Ovary (tissue), 9 donors: ENCODE data around the gene LCOR. TPM values are rescaled to one million over a fixed set of nuclear protein-coding genes. Genes with fewer than 3 reads are reported as not detected.

ENCODE experiments used
- DNase-seq, 5 donors: peaks; one replicate each; pipeline ENCODE4 v3.0.0-alpha.2; 2019 to 2020
- H3K27ac ChIP-seq, 2 donors: fragments of 200-600 bp; one replicate each; pipeline versions ENCODE4 v1.5.1 to v1.8.0; 2019 to 2022
- H3K27me3 ChIP-seq: fragments of 200-600 bp; one replicate; pipeline ENCODE4 v1.8.0; 2022
- H3K36me3 ChIP-seq: fragments of 200-600 bp; sonication (generic); one replicate; pipeline ENCODE4 v1.5.1; 2019
- H3K4me1 ChIP-seq: one replicate; pipeline ENCODE4 v1.8.1; 2013; ENCODE audit warnings: mild to moderate bottlenecking, moderate library complexity; ENCODE audit not compliant: insufficient read depth
- H3K4me3 ChIP-seq: fragments of 200-600 bp; sonication (generic); one replicate; pipeline ENCODE4 v1.5.1; 2017
- H3K9me3 ChIP-seq, 2 donors: fragments of 200-600 bp in 1 of 2; sonication (generic) in 1 of 2; one replicate each; pipeline versions ENCODE4 v1.5.1 to v1.8.1; 2013 to 2019; ENCODE audit warnings: mild to moderate bottlenecking in 1 of 2, moderate library complexity in 1 of 2
- EP300 ChIP-seq: sonication (generic); formaldehyde crosslinking; IDR thresholded peaks from one replicate; pipeline ENCODE4 v1.6.1; 2017; ENCODE audit warnings: antibody characterized with exemption
- POLR2A ChIP-seq: fragments of 450-650 bp; IDR thresholded peaks from one replicate; pipeline ENCODE4 v1.6.1; 2017; ENCODE audit warnings: antibody characterized with exemption, mild to moderate bottlenecking, moderate library complexity
- WGBS, 3 donors: extraction: QIAGEN DNeasy Blood & Tissue Kit in 1 of 3; methylation state at CpG; one replicate each; pipeline versions ENCODE4 v1.1.5 to v1.1.7; 2013 to 2017; 5-methylcytosine and 5-hydroxymethylcytosine counted together
- intact Hi-C, 4 donors: fragments of 100-400 bp; cut with DNase I; formaldehyde crosslinking; loops; one replicate each; pipeline versions ENCODE4 v1.11.0 to v1.15.1; 2022 to 2023
- polyA plus RNA-seq, 2 donors: library from polyadenylated mRNA; stranded (reverse); fragments of 200-250 nt in 1 of 2; fragments of 350-450 nt in 1 of 2; fragmentation: Illumina TruSeq in 1 of 2; extraction: RNeasy Lipid Tissue Mini Kit (QIAGEN cat#74804) in 1 of 2; gene quantifications; one replicate each; pipeline ENCODE4 v1.2.3, GENCODE V29; 2013 to 2014
- total RNA-seq, 7 donors: library from RNA; depleted of rRNA in 2 of 7; stranded (reverse); fragments of >200 nt in 2 of 7; fragmentation: NEBNext Ultra II Directional in 3 of 7; extraction: Animal tissue kit (Norgen Biotek cat#: 25700) in 3 of 7; gene quantifications; one replicate each; pipeline versions ENCODE4 v1.1.0 to v1.2.4, GENCODE V29; 2016 to 2023
- TF ChIP-seq, protein P1 (sequence below), 3 donors: fragments of 450-650 bp in 2 of 3; fragments of 200-600 bp in 1 of 3; IDR thresholded peaks; one replicate each; pipeline versions ENCODE4 v1.5.1 to v1.8.0; 2016 to 2022; ENCODE audit warnings: antibody characterized with exemption in 3 of 3, mild to moderate bottlenecking in 1 of 3
- donor health status: DM: no; HTN: no; CAD: no; lungs with moderate emphysema.
- donor health status: DM: no; HTN: no; CAD: no.
- donor health status: Bipolar disorder and iron deficiency.
- donor health status: DM: yes; HTN: yes; CAD: no.
- donor health status: DM: no; HTN: no; CAD: no.
- donor health status: DM: yes; HTN: yes; CAD: no.

The LCOR gene
- total and polyA plus RNA-seq, 9 donors = 4.0 to 44.9 (median 29.8) TPM

DNA sequence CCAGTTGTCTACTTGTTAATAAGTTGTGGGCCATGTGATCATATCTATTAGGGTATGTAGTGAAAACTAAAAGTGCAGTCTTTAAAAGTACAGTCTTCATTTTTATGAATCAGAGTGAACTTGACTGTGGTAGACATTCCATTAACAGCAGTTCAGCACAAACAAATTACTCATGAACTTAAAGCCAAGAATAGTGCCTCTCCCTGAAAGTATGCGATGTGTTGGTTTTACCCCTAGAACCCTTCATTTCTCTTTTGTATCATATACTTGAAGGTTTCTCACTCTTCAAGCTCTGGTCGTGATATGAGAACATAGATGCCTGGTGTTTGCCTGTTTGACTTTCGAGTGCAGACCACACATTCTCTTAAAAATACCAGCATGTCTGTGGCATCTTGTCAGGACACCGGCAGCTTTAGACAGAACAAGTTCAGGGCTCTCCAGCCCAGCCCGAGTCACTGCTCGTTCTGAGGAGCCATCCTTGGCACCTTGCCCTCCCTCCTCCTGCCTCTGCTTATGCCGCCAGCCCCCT lies 159.3 kb downstream of the LCOR start:
- H3K27me3 ChIP-seq = no peaks in the 10 kb centered on the region
- no peak overlapping the region for H3K4me3 ChIP-seq
- 21 to 33% (median 25%) methylated on average over 7 of the region's 7 CpGs for WGBS, 3 donors
- intact Hi-C loops = no loop called here
- no peaks in the 10 kb centered on the region for H3K9me3 ChIP-seq
- TF ChIP-seq, protein P1, sequence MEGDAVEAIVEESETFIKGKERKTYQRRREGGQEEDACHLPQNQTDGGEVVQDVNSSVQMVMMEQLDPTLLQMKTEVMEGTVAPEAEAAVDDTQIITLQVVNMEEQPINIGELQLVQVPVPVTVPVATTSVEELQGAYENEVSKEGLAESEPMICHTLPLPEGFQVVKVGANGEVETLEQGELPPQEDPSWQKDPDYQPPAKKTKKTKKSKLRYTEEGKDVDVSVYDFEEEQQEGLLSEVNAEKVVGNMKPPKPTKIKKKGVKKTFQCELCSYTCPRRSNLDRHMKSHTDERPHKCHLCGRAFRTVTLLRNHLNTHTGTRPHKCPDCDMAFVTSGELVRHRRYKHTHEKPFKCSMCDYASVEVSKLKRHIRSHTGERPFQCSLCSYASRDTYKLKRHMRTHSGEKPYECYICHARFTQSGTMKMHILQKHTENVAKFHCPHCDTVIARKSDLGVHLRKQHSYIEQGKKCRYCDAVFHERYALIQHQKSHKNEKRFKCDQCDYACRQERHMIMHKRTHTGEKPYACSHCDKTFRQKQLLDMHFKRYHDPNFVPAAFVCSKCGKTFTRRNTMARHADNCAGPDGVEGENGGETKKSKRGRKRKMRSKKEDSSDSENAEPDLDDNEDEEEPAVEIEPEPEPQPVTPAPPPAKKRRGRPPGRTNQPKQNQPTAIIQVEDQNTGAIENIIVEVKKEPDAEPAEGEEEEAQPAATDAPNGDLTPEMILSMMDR (IDR thresholded peaks at IDR 0.05) = no peak
- no peak for TF ChIP-seq POLR2A
- peak in 1 of 5 donors; percentile 56 for DNase-seq
- H3K27ac ChIP-seq = no peak overlapping the region
- H3K36me3 ChIP-seq = no peaks in the 10 kb centered on the region
- H3K4me1 ChIP-seq = peaks cover 20% of the 10 kb centered on the region

DNA sequence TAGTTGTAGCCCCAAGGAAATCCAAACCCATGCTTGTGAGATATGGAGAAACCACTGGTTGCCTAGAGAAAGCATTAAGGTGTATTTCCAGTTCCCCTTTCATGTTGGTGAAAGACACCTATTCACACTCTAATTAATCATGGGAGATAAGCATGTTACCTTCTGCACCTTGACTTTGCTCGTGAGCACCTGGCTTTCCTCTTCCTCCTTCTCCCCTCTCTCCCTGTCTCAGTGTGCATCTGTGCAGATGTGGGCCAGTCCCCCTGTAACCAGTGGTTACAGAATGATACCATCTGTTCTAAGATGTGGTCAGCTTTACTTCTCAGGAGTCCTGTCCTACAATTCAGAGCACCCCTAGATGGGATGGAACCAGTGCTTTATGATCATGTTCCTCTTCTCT lies 160.6 kb downstream of the LCOR start:
- intact Hi-C loops = no loop called here
- TF ChIP-seq POLR2A (no peak), EP300 (no peak)
- TF ChIP-seq, protein P1 (IDR thresholded peaks at IDR 0.05) = no peak
- Histone ChIP-seq H3K9me3 (no peaks in the 10 kb centered on the region), H3K27ac (no peak overlapping the region), H3K27me3 (no peaks in the 10 kb centered on the region), H3K4me1 (peaks cover 22% of the 10 kb centered on the region), H3K36me3 (no peaks in the 10 kb centered on the region), H3K4me3 (no peak overlapping the region)
- DNase-seq = no peak
- 88 to 95% (median 91%) methylated on average over 1 of the region's 1 CpG for WGBS, 3 donors

DNA sequence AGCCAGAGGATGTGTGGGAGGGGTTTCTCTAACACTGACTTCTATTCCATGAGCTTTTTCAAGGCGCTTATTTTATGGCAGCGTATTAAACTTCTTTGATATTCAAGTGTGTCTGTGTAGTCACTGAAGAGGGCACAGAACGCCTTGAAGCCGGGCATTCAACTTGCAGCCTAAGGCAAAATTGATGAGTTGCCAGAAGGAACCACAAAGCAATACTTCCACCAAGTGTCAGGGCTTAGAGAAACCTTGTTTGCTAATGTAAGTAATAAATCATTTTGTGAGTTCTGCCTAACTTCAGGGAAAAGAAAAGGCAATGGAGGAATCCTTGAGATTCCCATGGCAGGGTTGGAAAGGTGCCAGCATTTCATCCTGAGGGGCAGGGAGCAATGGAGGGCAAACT lies 163.8 kb downstream of the LCOR start:
- Histone ChIP-seq H3K4me3 (no peak overlapping the region), H3K27me3 (no peaks in the 10 kb centered on the region), H3K36me3 (no peaks in the 10 kb centered on the region), H3K27ac (peak overlapping the region; percentile 22 to 32), H3K4me1 (peaks cover 14% of the 10 kb centered on the region), H3K9me3 (no peaks in the 10 kb centered on the region)
- TF ChIP-seq POLR2A (no peak), EP300 (no peak)
- TF ChIP-seq, protein P1 (IDR thresholded peaks at IDR 0.05) = no peak
- WGBS, 3 donors = 3 to 26% (median 18%) methylated on average over 4 of the region's 4 CpGs
- no peak for DNase-seq
- intact Hi-C loops = no loop called here

DNA sequence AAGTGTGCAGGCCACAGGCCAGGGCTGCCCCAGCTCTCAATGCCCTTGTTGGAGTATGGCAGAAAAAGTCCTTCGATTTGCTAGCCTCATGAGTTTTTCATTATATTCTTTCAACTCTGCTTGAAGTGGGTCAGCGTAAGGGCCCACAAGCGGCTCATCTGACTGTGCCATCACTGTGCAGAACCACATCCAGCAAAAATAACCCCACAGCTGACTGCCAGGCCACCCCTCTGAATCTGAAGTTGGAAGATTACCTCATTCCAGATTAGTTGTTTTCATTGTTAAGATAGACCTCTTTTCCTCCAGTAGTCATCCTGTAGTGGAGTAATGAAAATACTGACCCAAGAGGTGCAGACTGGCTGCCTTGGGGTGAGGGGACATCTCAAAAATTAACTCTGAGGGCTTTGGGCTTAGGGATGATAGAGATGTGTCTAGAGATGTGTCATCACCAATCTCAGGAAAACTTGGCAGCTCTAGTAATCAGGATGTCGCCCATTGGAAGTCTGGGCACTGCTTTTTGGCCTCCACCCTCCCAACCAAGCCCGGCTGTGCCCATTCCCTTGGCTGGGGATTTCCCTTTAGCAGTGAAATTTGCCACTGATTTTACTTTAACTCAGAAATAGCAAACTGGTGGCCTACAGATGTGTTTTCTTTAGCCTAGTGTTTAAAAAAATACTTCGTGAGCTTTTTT lies 164.3 kb downstream of the LCOR start:
- H3K4me3 ChIP-seq = no peak overlapping the region
- no peak for TF ChIP-seq POLR2A
- TF ChIP-seq, protein P1 (IDR thresholded peaks at IDR 0.05) = no peak
- no peak for TF ChIP-seq EP300
- H3K36me3 ChIP-seq = no peaks in the 10 kb centered on the region
- no peaks in the 10 kb centered on the region for H3K27me3 ChIP-seq
- H3K9me3 ChIP-seq = no peaks in the 10 kb centered on the region
- peak overlapping the region; percentile 22 to 32 for H3K27ac ChIP-seq
- H3K4me1 ChIP-seq = peaks cover 14% of the 10 kb centered on the region
- no peak for DNase-seq
- intact Hi-C loops = no loop called here
- WGBS, 3 donors = 84 to 88% (median 87%) methylated on average over 6 of the region's 6 CpGs
